Eye (tissue), 1 donor: ENCODE data around the gene S1PR3.

Source experiments
- DNase-seq: peaks from one replicate; pipeline ENCODE4 v3.0.0-alpha.2; 2015

Gene S1PR3

GRCh38 chr9:89010526-89011111, 19.4 kb downstream of the S1PR3 start:
- no peak for DNase-seq

GRCh38 chr9:89011683-89012082, 20.4 kb downstream of the S1PR3 start:
- DNase-seq: no peak

- no peak for DNase-seq
Observed at GRCh38 chr9:89012294-89013042, 21.2 kb downstream of the S1PR3 start.

- no peak for DNase-seq
Observed at GRCh38 chr9:89013660-89014059, 22.4 kb downstream of the S1PR3 start.

- DNase-seq: peak; percentile 58
Observed at GRCh38 chr9:89014153-89014552, 22.9 kb downstream of the S1PR3 start.

GRCh38 chr9:89015336-89015735, 24.1 kb downstream of the S1PR3 start:
- DNase-seq: no peak

GRCh38 chr9:89020754-89021153, 29.5 kb downstream of the S1PR3 start:
- no peak for DNase-seq

GRCh38 chr9:89021154-89021803, 30.0 kb downstream of the S1PR3 start:
- DNase-seq: no peak

- DNase-seq: peak; percentile 93
Observed at GRCh38 chr9:89022001-89022759, 30.9 kb downstream of the S1PR3 start.

- DNase-seq: peak; percentile 75
Observed at GRCh38 chr9:89022902-89023301, 31.6 kb downstream of the S1PR3 start.

GRCh38 chr9:89023740-89024139, 32.5 kb downstream of the S1PR3 start:
- DNase-seq: no peak

GRCh38 chr9:89024727-89025126, 33.5 kb downstream of the S1PR3 start:
- DNase-seq: no peak

GRCh38 chr9:89025553-89025952, 34.3 kb downstream of the S1PR3 start:
- no peak for DNase-seq

- no peak for DNase-seq
Observed at GRCh38 chr9:89026876-89027275, 35.6 kb downstream of the S1PR3 start.

- no peak for DNase-seq
Observed at GRCh38 chr9:89029788-89030187, 38.5 kb downstream of the S1PR3 start.

- no peak for DNase-seq
Observed at GRCh38 chr9:89032173-89032572, 40.9 kb downstream of the S1PR3 start.

- no peak for DNase-seq
Observed at GRCh38 chr9:89032661-89033060, 41.4 kb downstream of the S1PR3 start.

GRCh38 chr9:89036383-89036782, 45.1 kb downstream of the S1PR3 start:
- no peak for DNase-seq

- no peak for DNase-seq
Observed at GRCh38 chr9:89036891-89037290, 45.6 kb downstream of the S1PR3 start.

GRCh38 chr9:89037346-89037745, 46.1 kb downstream of the S1PR3 start:
- DNase-seq: no peak

GRCh38 chr9:89037891-89038290, 46.6 kb downstream of the S1PR3 start:
- DNase-seq: no peak

- DNase-seq: no peak
Observed at GRCh38 chr9:89038382-89039103, 47.3 kb downstream of the S1PR3 start.

- DNase-seq: no peak
Observed at GRCh38 chr9:89039104-89039465, 47.8 kb downstream of the S1PR3 start.
